H1 (cell line): ENCODE data around the gene CXCR3. TPM values are rescaled to one million over a fixed set of nuclear protein-coding genes. Genes with fewer than 3 reads are reported as not detected.

Source experiments
- CTCF ChIA-PET: fragments of 300-600 bp; sonication (Branson Sonifier 250); formaldehyde crosslinking; loops from one replicate; lab custom pipeline; 2021; ENCODE audit not compliant: partially characterized antibody; lab: Charles Lee
- POLR2A ChIA-PET: fragments of 300-600 bp; sonication (Branson Sonifier 250); formaldehyde crosslinking; loops from one replicate; lab custom pipeline; 2021; ENCODE audit warnings: inconsistent platforms; ENCODE audit not compliant: partially characterized antibody; lab: Charles Lee
- DNase-seq, 2 experiments: peaks; one replicate each; pipeline versions ENCODE4 v3.0.0 to v3.0.0-alpha.2; 2010 to 2022; ENCODE audit warnings: low spot score in 2 of 2, low read depth in 1 of 2, mixed read lengths in 1 of 2
- FAIRE-seq: peaks from 2 replicates; lab custom pipeline; 2011; peaks lifted over from hg19 to GRCh38; lab: Jason Lieb, UNC
- H2AFZ ChIP-seq: 2 replicates; pipeline ENCODE4 v1.8.1; 2012; ENCODE audit warnings: low read length, inconsistent platforms
- H2AK5ac ChIP-seq: 2 replicates; pipeline ENCODE4 v1.6.1; 2013; ENCODE audit warnings: low read depth, low read length
- H2BK120ac ChIP-seq: replicated peaks from 2 replicates; pipeline ENCODE3; 2013; ENCODE audit warnings: low read depth, low read length, inconsistent platforms
- H2BK12ac ChIP-seq: 2 replicates; pipeline ENCODE4 v1.6.1; 2013; ENCODE audit warnings: low read depth, low read length
- H2BK15ac ChIP-seq: 2 replicates; pipeline ENCODE4 v1.6.1; 2013; ENCODE audit warnings: low read length
- H2BK20ac ChIP-seq: 2 replicates; pipeline ENCODE4 v1.6.1; 2013; ENCODE audit warnings: low read length
- H2BK5ac ChIP-seq: 2 replicates; pipeline ENCODE4 v1.6.1; 2013; ENCODE audit warnings: low read depth, low read length
- H3K14ac ChIP-seq: 2 replicates; pipeline ENCODE4 v1.6.1; 2013; ENCODE audit warnings: inconsistent platforms; ENCODE audit not compliant: insufficient read length
- H3K18ac ChIP-seq: 2 replicates; pipeline ENCODE4 v1.6.1; 2013; ENCODE audit warnings: low read length; ENCODE audit errors: extremely low read depth
- H3K23ac ChIP-seq: 2 replicates; pipeline ENCODE4 v1.6.1; 2013; ENCODE audit warnings: inconsistent platforms; ENCODE audit not compliant: insufficient read length
- H3K23me2 ChIP-seq: 2 replicates; pipeline ENCODE4 v1.6.1; 2013; ENCODE audit warnings: low read depth, low read length
- H3K27ac ChIP-seq: 2 replicates; pipeline ENCODE4 v1.6.1; 2011; ENCODE audit warnings: low read depth, low read length, inconsistent platforms
- H3K27me3 ChIP-seq, 4 experiments: replicated peaks in 1 of 4; 1 replicate in 1 of 4; 2 replicates in 3 of 4; pipeline versions ENCODE4 v1.6.1 to v1.8.1; 2011 to 2013; ENCODE audit warnings: low read length in 3 of 4, mild to moderate bottlenecking in 3 of 4, inconsistent platforms in 2 of 4, mixed read lengths in 2 of 4, moderate library complexity in 1 of 4; ENCODE audit not compliant: control insufficient read depth in 3 of 4, insufficient read depth in 3 of 4; ENCODE audit errors: extremely low read depth in 1 of 4
- H3K36me3 ChIP-seq, 4 experiments: 2 replicates each; pipeline versions ENCODE4 v1.6.1 to v1.8.1; 2011 to 2013; ENCODE audit warnings: mild to moderate bottlenecking in 4 of 4, low read length in 3 of 4, moderate library complexity in 2 of 4, control low read depth in 1 of 4, inconsistent platforms in 1 of 4; ENCODE audit not compliant: insufficient read depth in 4 of 4, control insufficient read depth in 2 of 4
- H3K4ac ChIP-seq: replicated peaks from 2 replicates; pipeline ENCODE3; 2013; ENCODE audit warnings: low read length, low read depth, mixed read lengths, inconsistent platforms; ENCODE audit not compliant: insufficient read length
- H3K4me1 ChIP-seq, 4 experiments: replicated peaks in 1 of 4; 1 replicate in 1 of 4; 2 replicates in 3 of 4; pipeline versions ENCODE4 v1.6.1 to v1.8.1; 2011 to 2013; ENCODE audit warnings: low read length in 3 of 4, inconsistent platforms in 2 of 4, mixed read lengths in 1 of 4; ENCODE audit not compliant: insufficient read depth in 4 of 4, control insufficient read depth in 3 of 4
- H3K4me2 ChIP-seq, 2 experiments: 2 replicates each; pipeline versions ENCODE4 v1.6.1 to v1.8.1; 2011 to 2013; ENCODE audit warnings: low read depth in 2 of 2, low read length in 2 of 2, control low read depth in 1 of 2, inconsistent platforms in 1 of 2, mild to moderate bottlenecking in 1 of 2; ENCODE audit not compliant: insufficient read depth in 1 of 2
- H3K4me3 ChIP-seq, 4 experiments: fragments of 200-600, 300-600 bp in 1 of 4; sonication (generic), shearing (Covaris generic), sonication (Bioruptor Twin) in 1 of 4; 2 replicates each; pipeline versions ENCODE4 v1.5.1 to v1.8.1; 2011 to 2016; ENCODE audit warnings: low read length in 4 of 4, low read depth in 3 of 4, control low read depth in 2 of 4, inconsistent platforms in 2 of 4, mild to moderate bottlenecking in 2 of 4, mixed read lengths in 1 of 4, moderate library complexity in 1 of 4; ENCODE audit not compliant: insufficient read depth in 2 of 4; ENCODE audit errors: extremely low read depth in 1 of 4
- H3K56ac ChIP-seq: replicated peaks from 2 replicates; pipeline ENCODE3; 2013; ENCODE audit warnings: low read depth, mild to moderate bottlenecking, mixed read lengths, low read length, inconsistent platforms; ENCODE audit not compliant: insufficient read length
- H3K79me1 ChIP-seq: 2 replicates; pipeline ENCODE4 v1.6.1; 2013; ENCODE audit warnings: low read depth, low read length, control low read depth
- H3K79me2 ChIP-seq, 2 experiments: 2 replicates each; pipeline versions ENCODE4 v1.6.1 to v1.8.1; 2012 to 2013; ENCODE audit warnings: low read length in 2 of 2, mild to moderate bottlenecking in 2 of 2, inconsistent platforms in 1 of 2; ENCODE audit not compliant: insufficient read depth in 2 of 2, control insufficient read depth in 1 of 2
- H3K9ac ChIP-seq, 4 experiments: replicated peaks in 1 of 4; 1 replicate in 1 of 4; 2 replicates in 3 of 4; pipeline versions ENCODE4 v1.6.1 to v1.8.1; 2011 to 2013; ENCODE audit warnings: low read depth in 3 of 4, low read length in 3 of 4, control low read depth in 2 of 4, mild to moderate bottlenecking in 2 of 4, moderate library complexity in 2 of 4, inconsistent platforms in 1 of 4; ENCODE audit errors: extremely low read depth in 1 of 4
- H3K9me3 ChIP-seq, 2 experiments: 2 replicates each; pipeline versions ENCODE4 v1.6.1 to v1.8.1; 2012 to 2013; ENCODE audit warnings: mild to moderate bottlenecking in 2 of 2, moderate library complexity in 2 of 2, control low read depth in 1 of 2, inconsistent platforms in 1 of 2, low read depth in 1 of 2, low read length in 1 of 2, mixed read lengths in 1 of 2; ENCODE audit not compliant: insufficient read depth in 2 of 2
- H4K20me1 ChIP-seq, 2 experiments: replicated peaks in 1 of 2; 2 replicates each; pipeline versions ENCODE3 to v1.8.1; 2011 to 2013; ENCODE audit warnings: inconsistent platforms in 2 of 2, low read length in 2 of 2, mild to moderate bottlenecking in 1 of 2; ENCODE audit not compliant: insufficient read depth in 2 of 2, control insufficient read depth in 1 of 2
- H4K5ac ChIP-seq: 2 replicates; pipeline ENCODE4 v1.6.1; 2013; ENCODE audit warnings: low read length, low read depth, mixed read lengths, inconsistent platforms; ENCODE audit not compliant: insufficient read length
- H4K8ac ChIP-seq: 2 replicates; pipeline ENCODE4 v1.8.0; 2013; ENCODE audit warnings: mild to moderate bottlenecking, moderate library complexity, low read length, inconsistent platforms; ENCODE audit not compliant: insufficient read depth; ENCODE audit errors: extremely low read depth
- H4K91ac ChIP-seq: replicated peaks from 2 replicates; pipeline ENCODE3; 2013; ENCODE audit warnings: low read length, mixed read lengths, inconsistent platforms; ENCODE audit not compliant: insufficient read length
- ASH2L ChIP-seq: fragments of 200-600, 300-600 bp; sonication (generic); IDR thresholded peaks from one replicate; pipeline ENCODE4 v1.7.1; 2017; ENCODE audit warnings: low read length
- BRCA1 ChIP-seq: IDR thresholded peaks from 2 replicates; pipeline ENCODE4 v1.6.1; 2012; ENCODE audit warnings: low read depth, low read length, improper control_type of control experiment
- CBX5 ChIP-seq: fragments of 300-800, 300-1000 bp; sonication (generic); IDR thresholded peaks from 2 replicates; pipeline ENCODE4 v1.7.1; 2016; ENCODE audit warnings: antibody characterized with exemption, low read length, low read depth
- CREB1 ChIP-seq: IDR thresholded peaks from 2 replicates; pipeline ENCODE4 v1.6.1; 2012; ENCODE audit warnings: inconsistent platforms
- EGR1 ChIP-seq: IDR thresholded peaks from 2 replicates; pipeline ENCODE4 v1.6.1; 2011; ENCODE audit warnings: low read depth, low read length, borderline replicate concordance
- EZH2 ChIP-seq: fragments of 200-600 bp; sonication (generic); IDR thresholded peaks from 2 replicates; pipeline ENCODE4 v1.7.1; 2012; ENCODE audit warnings: low read depth, mild to moderate bottlenecking, moderate library complexity, low read length, inconsistent platforms; ENCODE audit not compliant: severe bottlenecking
- GTF2F1 ChIP-seq: IDR thresholded peaks from 2 replicates; pipeline ENCODE4 v1.6.1; 2012; ENCODE audit warnings: low read depth, low read length, improper control_type of control experiment, borderline replicate concordance
- HDAC2 ChIP-seq, 2 experiments: fragments of 300-600 bp in 1 of 2; sonication (generic) in 1 of 2; IDR thresholded peaks; 2 replicates each; pipeline ENCODE4 v1.6.1; 2011 to 2012; ENCODE audit warnings: low read depth in 2 of 2, low read length in 2 of 2, mild to moderate bottlenecking in 2 of 2, moderate library complexity in 2 of 2, borderline replicate concordance in 1 of 2, inconsistent platforms in 1 of 2
- HDAC6 ChIP-seq: IDR thresholded peaks from one replicate; pipeline ENCODE4 v1.7.1; 2012; ENCODE audit warnings: low read depth, mild to moderate bottlenecking, inconsistent platforms, low read length, moderate library complexity
- KDM1A ChIP-seq: fragments of 200-600, 300-600 bp; sonication (generic); IDR thresholded peaks from 2 replicates; pipeline ENCODE4 v1.7.1; 2016; ENCODE audit warnings: mild to moderate bottlenecking, low read length, borderline replicate concordance
- NRF1 ChIP-seq: IDR thresholded peaks from 2 replicates; pipeline ENCODE4 v1.6.1; 2011; ENCODE audit warnings: mild to moderate bottlenecking, low read depth, low read length, improper control_type of control experiment
- POLR2A ChIP-seq, 2 experiments: IDR thresholded peaks; 1 replicate in 1 of 2; 2 replicates in 1 of 2; pipeline ENCODE4 v1.6.1; 2011; ENCODE audit warnings: low read depth in 2 of 2, low read length in 2 of 2, mild to moderate bottlenecking in 2 of 2; ENCODE audit errors: control extremely low read depth in 1 of 2
- TCF12 ChIP-seq: IDR thresholded peaks from 2 replicates; pipeline ENCODE4 v1.6.1; 2011; ENCODE audit warnings: low read depth, mild to moderate bottlenecking, low read length
- WGBS, 2 experiments: shearing (Covaris generic) in 1 of 2; methylation state at CpG; one replicate each; pipeline versions ENCODE4 v1.1.6 to v1.1.7; 2013 to 2015; ENCODE audit warnings: low lambda C conversion rate in 2 of 2, mixed read lengths in 2 of 2, inconsistent platforms in 1 of 2, low coverage in 1 of 2, missing lambda C conversion rate in 1 of 2; ENCODE audit not compliant: insufficient replicate concordance in 2 of 2, insufficient coverage in 1 of 2, insufficient read length in 1 of 2; ENCODE audit errors: extremely low coverage in 1 of 2, missing lambda C conversion rate in 1 of 2; 5-methylcytosine and 5-hydroxymethylcytosine counted together
- polyA plus RNA-seq, 7 experiments: library from polyadenylated mRNA; depleted of rRNA in 3 of 7; stranded (reverse) in 5 of 7; unstranded in 2 of 7; fragments of >200 nt in 5 of 7; fragments of 200-250 nt in 2 of 7; gene quantifications; 1 replicate in 5 of 7; 2 replicates in 1 of 7; 4 replicates in 1 of 7; pipeline versions ENCODE4 v1.2.1 to v1.2.3, GENCODE V29; 2011 to 2013; ENCODE audit warnings: missing spikeins in 2 of 7, mixed read lengths in 2 of 7
- total RNA-seq: library from RNA; stranded (reverse); fragmentation: NEBNext Ultra II Directional; extraction: Animal tissue kit (Norgen Biotek cat#: 25700); gene quantifications from 2 replicates; pipeline ENCODE4 v1.2.1, GENCODE V29; 2021
- TF ChIP-seq, protein P1 (sequence below): IDR thresholded peaks from 2 replicates; pipeline ENCODE4 v1.6.1; 2012; ENCODE audit warnings: low read length, inconsistent platforms

Gene CXCR3
- total and polyA plus RNA-seq, 2 of the 8 experiments (the other 6 are each of a cell fraction or from before 2014, with no cell fraction given) = not detected

DNA sequence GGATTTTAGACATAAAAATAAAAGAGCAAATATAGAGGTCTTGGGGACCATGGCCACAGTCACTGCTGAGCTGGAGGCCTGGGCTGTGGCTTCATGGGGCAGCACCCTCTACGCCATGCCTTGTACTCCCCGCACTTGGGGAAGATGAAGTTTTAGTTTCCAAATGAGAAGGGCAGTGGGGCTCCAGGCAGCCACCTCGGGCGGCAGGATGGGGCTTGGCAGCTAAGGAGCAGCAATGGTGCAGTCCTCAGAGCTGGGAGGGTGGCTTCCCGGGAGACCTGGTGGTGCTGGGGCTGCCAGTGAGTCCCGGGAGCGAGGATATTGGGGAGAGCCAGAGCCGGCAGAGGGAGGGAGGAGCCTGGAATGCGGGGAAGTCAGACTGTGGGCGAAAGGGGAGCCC, 2.4 kb downstream of the CXCR3 start:
- Histone ChIP-seq H3K4me1 (peaks cover 0 to 3% (median 0%) of the 10 kb centered on the region in 4 experiments; a peak in 1 of 7 replicates), H2BK15ac (no peak overlapping the region), H3K14ac (no peak overlapping the region), H3K4me2 (no peak overlapping the region), H2BK20ac (no peak overlapping the region), H3K4ac (no peak overlapping the region), H3K27me3 (no peaks in the 10 kb centered on the region), H3K18ac (no peak overlapping the region), H3K79me1 (no peaks in the 10 kb centered on the region), H3K9me3 (no peaks in the 10 kb centered on the region), H4K20me1 (no peaks in the 10 kb centered on the region), H3K23me2 (no peaks in the 10 kb centered on the region), H2BK5ac (no peak overlapping the region), H2BK12ac (no peak overlapping the region), H3K79me2 (no peaks in the 10 kb centered on the region), H4K91ac (no peak overlapping the region), H2BK120ac (no peak overlapping the region), H2AFZ (no peak overlapping the region), H4K5ac (no peak overlapping the region), H3K23ac (no peak overlapping the region), H3K27ac (no peak overlapping the region), H2AK5ac (no peak overlapping the region), H3K36me3 (peaks cover 0 to 4% (median 2%) of the 10 kb centered on the region in 4 experiments; a peak in 2 of 8 replicates), H3K9ac (no peak overlapping the region), H4K8ac (no peak overlapping the region), H3K56ac (no peak overlapping the region), H3K4me3 (no peak overlapping the region)
- DNase-seq (no peak), FAIRE-seq (no peak)
- CTCF ChIA-PET = no interaction called here
- WGBS, 2 experiments = 78% methylated on average over 10 of the region's 10 CpGs; no CpG with 5 or more reads in 1 of the 2 experiments
- POLR2A ChIA-PET = interaction anchor here (0.5 kb wide), 1 partner anchor 23 kb away, joined by 3 read pairs; no protein-coding TSS in a partner anchor
- TF ChIP-seq POLR2A (IDR thresholded peaks at IDR 0.05; ENCODE audit: control extremely low read depth in 1 of 2, low read depth in 2 of 2, low read length in 2 of 2) (no peak), EGR1 (no peak), TCF12 (no peak), CBX5 (no peak), GTF2F1 (no peak), NRF1 (no peak), BRCA1 (no peak), HDAC2 (IDR thresholded peaks at IDR 0.05; ENCODE audit: borderline replicate concordance in 1 of 2, low read depth in 2 of 2, low read length in 2 of 2) (no peak), EZH2 (no peak), KDM1A (no peak), ASH2L (no peak), CREB1 (no peak), HDAC6 (no peak)
- TF ChIP-seq, protein P1, sequence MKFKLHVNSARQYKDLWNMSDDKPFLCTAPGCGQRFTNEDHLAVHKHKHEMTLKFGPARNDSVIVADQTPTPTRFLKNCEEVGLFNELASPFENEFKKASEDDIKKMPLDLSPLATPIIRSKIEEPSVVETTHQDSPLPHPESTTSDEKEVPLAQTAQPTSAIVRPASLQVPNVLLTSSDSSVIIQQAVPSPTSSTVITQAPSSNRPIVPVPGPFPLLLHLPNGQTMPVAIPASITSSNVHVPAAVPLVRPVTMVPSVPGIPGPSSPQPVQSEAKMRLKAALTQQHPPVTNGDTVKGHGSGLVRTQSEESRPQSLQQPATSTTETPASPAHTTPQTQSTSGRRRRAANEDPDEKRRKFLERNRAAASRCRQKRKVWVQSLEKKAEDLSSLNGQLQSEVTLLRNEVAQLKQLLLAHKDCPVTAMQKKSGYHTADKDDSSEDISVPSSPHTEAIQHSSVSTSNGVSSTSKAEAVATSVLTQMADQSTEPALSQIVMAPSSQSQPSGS = no peak
